Mesenchymal stem cell (in vitro differentiated cells and primary cell): Measurements from ENCODE around the gene MEAF6.
A peak's percentile ranks its signal among the peaks of the same experiment; 100 is the strongest.

Experiments used
- DNase-seq: peaks from one replicate; pipeline ENCODE4 v3.0.0-alpha.2; 2013
- H2AFZ ChIP-seq: one replicate; pipeline ENCODE4 v1.6.1; 2013; ENCODE audit warnings: low read depth, mild to moderate bottlenecking, control low read depth, inconsistent platforms, low read length, moderate library complexity
- H2AK5ac ChIP-seq: 2 replicates; pipeline ENCODE4 v1.6.1; 2013; ENCODE audit warnings: low read length, moderate library complexity, mild to moderate bottlenecking, inconsistent platforms; ENCODE audit not compliant: severe bottlenecking
- H2BK120ac ChIP-seq: one replicate; pipeline ENCODE4 v1.6.1; 2013; ENCODE audit warnings: low read depth, mild to moderate bottlenecking, inconsistent platforms, low read length, moderate library complexity
- H2BK12ac ChIP-seq, 2 experiments: one replicate each; pipeline ENCODE4 v1.6.1; 2013; ENCODE audit warnings: inconsistent platforms in 2 of 2, low read length in 2 of 2, mild to moderate bottlenecking in 2 of 2, moderate library complexity in 2 of 2, control low read depth in 1 of 2
- H2BK15ac ChIP-seq: one replicate; pipeline ENCODE4 v1.6.1; 2013; ENCODE audit warnings: mild to moderate bottlenecking, low read depth, inconsistent platforms; ENCODE audit not compliant: poor library complexity, severe bottlenecking
- H2BK5ac ChIP-seq: 2 replicates; pipeline ENCODE4 v1.6.1; 2013; ENCODE audit warnings: low read depth, mild to moderate bottlenecking, low read length, control low read depth, inconsistent platforms; ENCODE audit not compliant: poor library complexity, severe bottlenecking
- H3K14ac ChIP-seq, 2 experiments: one replicate each; pipeline ENCODE4 v1.6.1; 2013; ENCODE audit warnings: inconsistent platforms in 2 of 2, low read length in 2 of 2, control low read depth in 1 of 2, mild to moderate bottlenecking in 1 of 2, moderate library complexity in 1 of 2
- H3K18ac ChIP-seq, 2 experiments: one replicate each; pipeline ENCODE4 v1.6.1; 2013; ENCODE audit warnings: inconsistent platforms in 2 of 2, low read length in 2 of 2, control low read depth in 1 of 2, low read depth in 1 of 2, mild to moderate bottlenecking in 1 of 2
- H3K23ac ChIP-seq, 2 experiments: one replicate each; pipeline ENCODE4 v1.6.1; 2013; ENCODE audit warnings: inconsistent platforms in 2 of 2, low read length in 2 of 2, mild to moderate bottlenecking in 2 of 2, moderate library complexity in 2 of 2, control low read depth in 1 of 2
- H3K27ac ChIP-seq: 2 replicates; pipeline ENCODE4 v1.5.1; 2013; ENCODE audit warnings: mild to moderate bottlenecking, moderate library complexity, low read length, control low read depth, inconsistent platforms; ENCODE audit not compliant: poor library complexity, severe bottlenecking
- H3K27me3 ChIP-seq, 2 experiments: 2 replicates each; pipeline versions ENCODE4 v1.6.1 to v1.7.0; 2013; ENCODE audit warnings: low read length in 2 of 2, mild to moderate bottlenecking in 2 of 2, moderate library complexity in 2 of 2, control low read depth in 1 of 2, inconsistent platforms in 1 of 2; ENCODE audit not compliant: control insufficient read depth in 1 of 2, insufficient read depth in 1 of 2
- H3K36me3 ChIP-seq, 2 experiments: 2 replicates each; pipeline versions ENCODE4 v1.6.1 to v1.7.0; 2013; ENCODE audit warnings: low read length in 2 of 2, control low read depth in 1 of 2, inconsistent platforms in 1 of 2, low read depth in 1 of 2, mild to moderate bottlenecking in 1 of 2; ENCODE audit not compliant: insufficient read depth in 2 of 2, control insufficient read depth in 1 of 2
- H3K4ac ChIP-seq, 2 experiments: one replicate each; pipeline ENCODE4 v1.6.1; 2013; ENCODE audit warnings: inconsistent platforms in 2 of 2, low read length in 2 of 2, mild to moderate bottlenecking in 2 of 2, moderate library complexity in 2 of 2, control low read depth in 1 of 2, low read depth in 1 of 2
- H3K4me1 ChIP-seq: 2 replicates; pipeline ENCODE4 v1.6.1; 2013; ENCODE audit warnings: low read depth, low read length, control low read depth; ENCODE audit not compliant: control insufficient read depth, insufficient read depth
- H3K4me2 ChIP-seq: 2 replicates; pipeline ENCODE4 v1.6.1; 2013; ENCODE audit warnings: low read length, mild to moderate bottlenecking, inconsistent platforms; ENCODE audit not compliant: poor library complexity, severe bottlenecking
- H3K4me3 ChIP-seq, 2 experiments: 2 replicates each; pipeline versions ENCODE4 v1.5.1 to v1.7.0; 2013; ENCODE audit warnings: low read length in 2 of 2, mild to moderate bottlenecking in 2 of 2, control low read depth in 1 of 2, low read depth in 1 of 2; ENCODE audit not compliant: insufficient read depth in 1 of 2
- H3K79me1 ChIP-seq: replicated peaks from 2 replicates; pipeline ENCODE4 v1.6.1; 2013; ENCODE audit warnings: mild to moderate bottlenecking, control low read depth, low read length, inconsistent platforms; ENCODE audit not compliant: poor library complexity, severe bottlenecking
- H3K9ac ChIP-seq: 2 replicates; pipeline ENCODE4 v1.7.0; 2013; ENCODE audit warnings: mild to moderate bottlenecking, low read length, moderate library complexity
- H3K9me3 ChIP-seq: 2 replicates; pipeline ENCODE4 v1.7.0; 2013; ENCODE audit warnings: mild to moderate bottlenecking, low read length; ENCODE audit not compliant: control insufficient read depth
- H4K8ac ChIP-seq: one replicate; pipeline ENCODE4 v1.6.1; 2013; ENCODE audit warnings: inconsistent platforms, mild to moderate bottlenecking, low read length, moderate library complexity
- H4K91ac ChIP-seq: one replicate; pipeline ENCODE4 v1.6.1; 2013; ENCODE audit warnings: mild to moderate bottlenecking, low read length, inconsistent platforms
- WGBS: methylation state at CpG from one replicate; pipeline ENCODE4 v1.1.7; 2013; ENCODE audit warnings: mixed read lengths; 5-methylcytosine and 5-hydroxymethylcytosine counted together

Gene MEAF6

DNA sequence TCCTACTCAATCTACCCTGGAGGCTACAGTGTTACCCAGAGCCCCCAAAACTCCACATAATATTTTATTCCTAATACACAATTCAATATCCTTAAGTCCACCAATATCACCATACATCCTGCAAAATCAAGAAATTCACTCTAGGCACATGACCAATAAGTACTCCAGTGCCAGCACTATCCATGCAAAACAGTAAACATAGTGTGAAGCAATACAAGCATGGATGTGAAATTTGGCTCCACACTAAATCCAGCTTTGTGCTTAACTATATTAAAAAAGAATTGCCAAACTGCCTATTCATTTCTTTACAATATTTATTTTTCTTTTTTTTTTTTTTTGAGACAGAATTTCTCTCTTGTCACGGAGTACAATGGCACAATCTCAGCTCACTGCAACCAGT is 3.0 kb upstream of the MEAF6 start:
- Histone ChIP-seq H3K79me1 (peaks cover 5% of the 10 kb centered on the region), H2BK120ac (no peak overlapping the region), H3K4me1 (peaks cover 3% of the 10 kb centered on the region), H3K4ac (no peak overlapping the region), H2AFZ (no peak overlapping the region), H3K4me2 (no peak overlapping the region), H3K4me3 (no peak overlapping the region), H2BK5ac (no peak overlapping the region), H2AK5ac (no peak overlapping the region), H4K8ac (no peak overlapping the region), H2BK15ac (no peak overlapping the region), H3K18ac (no peak overlapping the region), H4K91ac (no peak overlapping the region), H3K14ac (no peak overlapping the region), H2BK12ac (no peak overlapping the region), H3K27ac (no peak overlapping the region), H3K9ac (no peak overlapping the region), H3K23ac (no peak overlapping the region), H3K36me3 (peaks cover 2 to 6% of the 10 kb centered on the region in 2 experiments), H3K27me3 (no peaks in the 10 kb centered on the region), H3K9me3 (no peaks in the 10 kb centered on the region)
- DNase-seq, result no peak
- WGBS, result 97% methylated on average over 1 of the region's 1 CpG

DNA sequence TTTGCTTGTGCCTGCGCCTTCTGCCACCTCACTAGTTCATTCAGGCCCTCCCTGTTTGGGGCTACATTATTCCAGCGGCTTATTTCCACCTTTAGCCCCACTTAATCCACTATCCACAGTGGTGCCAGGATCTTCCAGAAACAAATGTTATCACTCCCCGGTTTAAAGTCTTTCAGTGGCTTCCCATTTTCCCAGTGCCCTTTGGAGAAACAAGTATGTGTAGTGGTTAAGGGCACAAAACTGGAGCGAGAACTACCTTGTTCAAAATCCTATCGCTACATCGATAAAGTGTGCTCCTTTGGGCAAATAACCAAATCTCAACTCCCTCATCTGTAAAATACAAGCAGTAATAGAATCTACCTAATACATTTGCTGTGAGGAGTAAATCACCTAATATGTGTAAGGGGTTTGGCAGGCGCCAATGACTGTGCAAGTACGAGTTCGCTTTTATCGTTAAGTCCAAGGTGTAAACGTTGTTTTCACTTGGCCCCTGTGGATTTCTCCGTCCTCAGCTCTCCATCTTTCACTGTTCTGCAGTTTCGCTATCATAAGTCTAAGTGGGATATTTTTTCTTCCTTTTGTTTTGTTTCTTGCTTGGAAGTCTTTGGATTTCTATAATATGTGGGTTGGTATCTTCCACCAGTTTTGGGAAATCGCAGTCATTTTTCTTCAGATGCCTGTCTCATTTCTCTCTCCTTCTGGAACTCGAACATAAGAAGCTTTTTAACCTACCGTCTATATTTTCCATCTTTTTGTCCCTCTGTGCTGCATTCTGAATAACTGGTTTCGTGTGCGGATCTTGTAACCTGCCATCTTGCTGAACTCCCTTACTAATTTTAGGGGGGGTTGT is 844 bp upstream of the MEAF6 start:
- H3K4me1 ChIP-seq, result peaks cover 3% of the 10 kb centered on the region
- H4K91ac ChIP-seq, result no peak overlapping the region
- H2AFZ ChIP-seq, result peak overlapping the region; percentile 89
- no peak overlapping the region for H2BK120ac ChIP-seq
- DNase-seq, result no peak
- peaks cover 9% of the 10 kb centered on the region for H3K79me1 ChIP-seq
- H2BK12ac ChIP-seq, result peak overlapping the region in 1 of 2 experiments; percentile 21
- H3K9me3 ChIP-seq, result no peaks in the 10 kb centered on the region
- no peaks in the 10 kb centered on the region for H3K27me3 ChIP-seq
- H3K36me3 ChIP-seq, result peaks cover 4 to 23% of the 10 kb centered on the region in 2 experiments
- H3K23ac ChIP-seq, result no peak overlapping the region
- H2BK5ac ChIP-seq, result no peak overlapping the region
- H3K4me3 ChIP-seq, result peak overlapping the region; percentile 92 to 97
- H3K14ac ChIP-seq, result peak overlapping the region in 1 of 2 experiments; percentile 7
- H2BK15ac ChIP-seq, result no peak overlapping the region
- H3K9ac ChIP-seq, result peak overlapping the region; percentile 96
- H3K4ac ChIP-seq, result peak overlapping the region in 1 of 2 experiments; percentile 45
- H2AK5ac ChIP-seq, result no peak overlapping the region
- peak overlapping the region; percentile 78 for H4K8ac ChIP-seq
- H3K4me2 ChIP-seq, result peak overlapping the region; percentile 87
- peak overlapping the region; percentile 81 for H3K27ac ChIP-seq
- H3K18ac ChIP-seq, result peak overlapping the region; percentile 90 to 91
- WGBS, result 69% methylated on average over 12 of the region's 18 CpGs

DNA sequence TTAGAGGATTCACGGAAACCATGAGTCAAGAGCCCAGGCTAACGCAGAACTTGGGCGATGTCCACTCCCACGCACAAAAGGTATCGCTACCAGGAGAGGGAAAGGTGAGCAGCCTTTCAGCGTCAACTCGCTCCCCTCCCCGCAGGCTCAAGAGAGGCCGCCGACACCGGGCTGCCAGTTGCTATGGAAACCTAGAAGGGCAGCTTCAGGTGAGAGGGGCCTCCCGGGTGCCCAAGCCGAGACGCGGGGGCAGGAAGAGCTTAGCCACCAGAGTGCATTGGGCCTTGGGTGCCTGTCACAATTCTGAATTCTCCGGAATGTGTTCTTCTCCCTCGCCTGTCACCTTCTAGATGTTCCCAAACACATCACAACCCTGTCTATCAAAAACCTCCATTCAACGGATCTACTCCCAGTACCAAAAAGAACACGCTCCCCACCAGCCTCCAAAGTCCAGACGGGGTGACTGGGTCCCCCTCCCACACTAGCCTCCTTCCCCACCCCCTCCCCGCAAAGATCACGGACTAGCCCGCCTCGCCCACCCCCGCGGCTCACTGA is 694 bp downstream of the MEAF6 start:
- Histone ChIP-seq H2BK12ac (no peak overlapping the region), H3K9ac (peak overlapping the region; percentile 96)

GRCh38 chr1:37509181-37509580 is 5.4 kb downstream of the MEAF6 start:
- Histone ChIP-seq H4K91ac (no peak overlapping the region), H3K23ac (no peak overlapping the region), H3K4me1 (peaks cover 3% of the 10 kb centered on the region), H3K36me3 (peaks cover 29 to 70% of the 10 kb centered on the region in 2 experiments), H3K18ac (no peak overlapping the region), H3K4ac (no peak overlapping the region), H4K8ac (no peak overlapping the region), H3K9ac (no peak overlapping the region), H3K27me3 (no peaks in the 10 kb centered on the region), H2BK120ac (no peak overlapping the region), H3K27ac (no peak overlapping the region), H3K4me2 (no peak overlapping the region), H2AK5ac (no peak overlapping the region), H3K14ac (no peak overlapping the region), H2BK12ac (no peak overlapping the region), H3K9me3 (no peaks in the 10 kb centered on the region), H2BK15ac (no peak overlapping the region), H3K79me1 (peaks cover 27% of the 10 kb centered on the region), H2BK5ac (no peak overlapping the region), H2AFZ (no peak overlapping the region), H3K4me3 (no peak overlapping the region)
- peak; percentile 49 for DNase-seq
- 80% methylated on average over 4 of the region's 4 CpGs for WGBS

More for the DNA sequence above, 694 bp downstream of the MEAF6 start:
- Histone ChIP-seq H2BK120ac (peak overlapping the region; percentile 49), H3K4me1 (peaks cover 3% of the 10 kb centered on the region), H3K9me3 (no peaks in the 10 kb centered on the region), H4K91ac (no peak overlapping the region), H3K27me3 (no peaks in the 10 kb centered on the region), H2BK15ac (no peak overlapping the region), H3K4me2 (peak overlapping the region; percentile 98), H3K4me3 (peak overlapping the region; percentile 92 to 97), H2AFZ (no peak overlapping the region), H3K27ac (no peak overlapping the region), H3K4ac (peak overlapping the region in 1 of 2 experiments; percentile 1), H3K23ac (peak overlapping the region in 1 of 2 experiments; percentile 16), H3K18ac (peak overlapping the region in 1 of 2 experiments; percentile 5), H3K79me1 (peaks cover 10% of the 10 kb centered on the region), H3K36me3 (peaks cover 7 to 29% of the 10 kb centered on the region in 2 experiments), H2BK5ac (no peak overlapping the region), H4K8ac (no peak overlapping the region), H2AK5ac (no peak overlapping the region), H3K14ac (peak overlapping the region; percentile 9 to 57)
- WGBS, result 3% methylated on average over 26 of the region's 26 CpGs
- peak; percentile 25 for DNase-seq
